Activated B cell treated with CpG ODN at 0.5 μM for 24 hours (primary cell): ENCODE measurements around the gene TMEM252. TPM values are rescaled to one million over a fixed set of nuclear protein-coding genes. Genes with fewer than 3 reads are reported as not detected.

Experiments
- ATAC-seq: fragments of 200-7000 bp; cut with Tn5 transposase; one replicate; pipeline ENCODE4 v1.10.0; 2021; ENCODE audit warnings: low read depth, mild to moderate bottlenecking, moderate library complexity
- CTCF ChIA-PET: fragments of 350-600 bp; sonication (Branson Sonifier 250); formaldehyde crosslinking; loops from one replicate; lab custom pipeline; 2021; ENCODE audit warnings: antibody characterized with exemption; lab: Charles Lee
- POLR2A ChIA-PET: fragments of 350-600 bp; sonication (Branson Sonifier 250); formaldehyde crosslinking; loops from one replicate; lab custom pipeline; 2021; ENCODE audit warnings: antibody characterized with exemption; lab: Charles Lee
- DNase-seq: peaks from one replicate; pipeline ENCODE4 v3.0.0; 2022
- H3K27ac Mint-ChIP-seq: one replicate; pipeline ENCODE4 v1.8.0; 2020; ENCODE audit warnings: mixed read lengths
- H3K27me3 Mint-ChIP-seq: one replicate; pipeline ENCODE4 v1.8.0; 2021; ENCODE audit warnings: mixed read lengths
- H3K36me3 Mint-ChIP-seq: one replicate; pipeline ENCODE4 v1.8.0; 2021; ENCODE audit warnings: low read depth, mixed read lengths
- H3K4me1 Mint-ChIP-seq: one replicate; pipeline ENCODE4 v1.8.0; 2021; ENCODE audit warnings: mixed read lengths
- H3K4me3 Mint-ChIP-seq: one replicate; pipeline ENCODE4 v1.8.0; 2020; ENCODE audit warnings: mild to moderate bottlenecking, mixed read lengths
- H3K9me3 Mint-ChIP-seq: one replicate; pipeline ENCODE4 v1.8.0; 2020; ENCODE audit warnings: mixed read lengths
- CTCF ChIP-seq: fragments of 200-600 bp; IDR thresholded peaks from one replicate; pipeline ENCODE4 v1.8.0; 2022; ENCODE audit warnings: antibody characterized with exemption, mild to moderate bottlenecking
- intact Hi-C: fragments of 100-400 bp; cut with micrococcal nuclease; formaldehyde crosslinking; loops from one replicate; pipeline ENCODE4 v1.15.1; 2024
- total RNA-seq: library from RNA; stranded (reverse); gene quantifications from 2 replicates; pipeline ENCODE4 v1.2.3, GENCODE V29; 2022

TMEM252 gene
- total RNA-seq, 1 donor from 2014 or later = not detected

- DNase-seq (peak; percentile 36), ATAC-seq (peak; percentile 85)
- H3K27me3 Mint-ChIP-seq = peaks cover 7% of the 10 kb centered on the region
- H3K27ac Mint-ChIP-seq = no peak overlapping the region
- H3K9me3 Mint-ChIP-seq = no peaks in the 10 kb centered on the region
- CTCF ChIA-PET = interaction anchor here (1.0 to 2.8 kb wide), 15 partner anchors 8 to 439 kb away, joined by 3 to 26 read pairs (median 5); partner anchors contain the start of gene TMEM252
- POLR2A ChIA-PET = no interaction called here
- H3K4me1 Mint-ChIP-seq = peaks cover 18% of the 10 kb centered on the region
- intact Hi-C loops = loop anchor here (1.0 kb wide), 2 partner anchors 14 to 53 kb away; no protein-coding TSS in a partner anchor
- no peak for TF ChIP-seq CTCF
- H3K4me3 Mint-ChIP-seq = peak overlapping the region; percentile 53
- no peaks in the 10 kb centered on the region for H3K36me3 Mint-ChIP-seq
These were observed 19.6 kb upstream of the TMEM252 start for GRCh38 chr9:68560071-68560844.

GRCh38 chr9:68558545-68558944 lies 17.9 kb upstream of the TMEM252 start:
- H3K4me3 Mint-ChIP-seq = no peak overlapping the region
- no peaks in the 10 kb centered on the region for H3K36me3 Mint-ChIP-seq
- no peak for DNase-seq
- TF ChIP-seq CTCF = no peak
- no peaks in the 10 kb centered on the region for H3K9me3 Mint-ChIP-seq
- peaks cover 4% of the 10 kb centered on the region for H3K27me3 Mint-ChIP-seq
- no peak overlapping the region for H3K27ac Mint-ChIP-seq
- ChIA-PET CTCF (interaction anchor here (1.8 to 2.8 kb wide), 4 partner anchors 10 to 52 kb away, joined by 7 to 26 read pairs (median 12); no protein-coding TSS in a partner anchor), POLR2A (no interaction called here)
- no peak for ATAC-seq
- intact Hi-C loops = no loop called here
- peaks cover 18% of the 10 kb centered on the region for H3K4me1 Mint-ChIP-seq

- ATAC-seq (no peak), DNase-seq (no peak)
- Mint-ChIP-seq H3K27ac (no peak overlapping the region), H3K4me1 (peaks cover 13% of the 10 kb centered on the region), H3K36me3 (no peaks in the 10 kb centered on the region), H3K4me3 (no peak overlapping the region), H3K27me3 (no peaks in the 10 kb centered on the region), H3K9me3 (no peaks in the 10 kb centered on the region)
- intact Hi-C loops = no loop called here
- TF ChIP-seq CTCF = no peak
- ChIA-PET CTCF (interaction anchor here (1.3 kb wide), 1 partner anchor 13 kb away, joined by 4 read pairs; no protein-coding TSS in a partner anchor), POLR2A (no interaction called here)
These were observed 14.9 kb upstream of the TMEM252 start for GRCh38 chr9:68555437-68556150.

GRCh38 chr9:68552700-68553476 lies 12.2 kb upstream of the TMEM252 start:
- Mint-ChIP-seq H3K27ac (no peak overlapping the region), H3K4me3 (no peak overlapping the region), H3K27me3 (no peaks in the 10 kb centered on the region), H3K36me3 (no peaks in the 10 kb centered on the region), H3K4me1 (peaks cover 8% of the 10 kb centered on the region), H3K9me3 (no peaks in the 10 kb centered on the region)
- ATAC-seq = no peak
- intact Hi-C loops = no loop called here
- no peak for DNase-seq
- POLR2A ChIA-PET = no interaction called here
- TF ChIP-seq CTCF = no peak
- CTCF ChIA-PET = no interaction called here
